Fibroblast of skin of scalp (primary cell): ENCODE measurements around the gene NBPF9. TPM values are rescaled to one million over a fixed set of nuclear protein-coding genes. Genes with fewer than 3 reads are reported as not detected.
"Not testable (repeated sequence)": the region's sequence is repeated elsewhere in the genome, so short reads cannot be mapped to it uniquely, and the experiment has no call there.

Experiments used
- DNase-seq: peaks from one replicate; pipeline ENCODE4 v3.0.0-alpha.2; 2013
- polyA plus RNA-seq, 2 experiments: library from polyadenylated mRNA; unstranded; fragments of 120-200 nt; gene quantifications; one replicate each; pipeline ENCODE4 v1.2.1, GENCODE V29; 2013; ENCODE audit not compliant: insufficient read length in 2 of 2

NBPF9 gene, protein sequence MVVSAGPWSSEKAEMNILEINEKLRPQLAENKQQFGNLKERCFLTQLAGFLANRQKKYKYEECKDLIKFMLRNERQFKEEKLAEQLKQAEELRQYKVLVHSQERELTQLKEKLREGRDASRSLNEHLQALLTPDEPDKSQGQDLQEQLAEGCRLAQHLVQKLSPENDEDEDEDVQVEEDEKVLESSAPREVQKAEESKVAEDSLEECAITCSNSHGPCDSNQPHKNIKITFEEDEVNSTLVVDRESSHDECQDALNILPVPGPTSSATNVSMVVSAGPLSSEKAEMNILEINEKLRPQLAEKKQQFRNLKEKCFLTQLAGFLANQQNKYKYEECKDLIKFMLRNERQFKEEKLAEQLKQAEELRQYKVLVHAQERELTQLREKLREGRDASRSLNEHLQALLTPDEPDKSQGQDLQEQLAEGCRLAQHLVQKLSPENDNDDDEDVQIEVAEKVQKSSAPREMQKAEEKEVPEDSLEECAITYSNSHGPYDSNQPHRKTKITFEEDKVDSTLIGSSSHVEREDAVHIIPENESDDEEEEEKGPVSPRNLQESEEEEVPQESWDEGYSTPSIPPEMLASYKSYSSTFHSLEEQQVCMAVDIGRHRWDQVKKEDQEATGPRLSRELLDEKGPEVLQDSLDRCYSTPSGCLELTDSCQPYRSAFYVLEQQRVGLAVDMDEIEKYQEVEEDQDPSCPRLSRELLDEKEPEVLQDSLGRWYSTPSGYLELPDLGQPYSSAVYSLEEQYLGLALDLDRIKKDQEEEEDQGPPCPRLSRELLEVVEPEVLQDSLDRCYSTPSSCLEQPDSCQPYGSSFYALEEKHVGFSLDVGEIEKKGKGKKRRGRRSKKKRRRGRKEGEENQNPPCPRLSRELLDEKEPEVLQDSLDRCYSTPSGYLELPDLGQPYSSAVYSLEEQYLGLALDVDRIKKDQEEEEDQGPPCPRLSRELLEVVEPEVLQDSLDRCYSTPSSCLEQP (N-terminal part only)
- 21.3 TPM for polyA plus RNA-seq (2013, experiment 1 of 2; ENCODE audit: insufficient read length)
- 21.3 TPM for polyA plus RNA-seq (2013, experiment 2 of 2; ENCODE audit: insufficient read length)

GRCh38 chr1:149103109-149104081 is at the start of gene NBPF9:
Gene NBPF9, minus strand, starts transcription at chr1:149103551. Its CDS starts 21,412 bp downstream, at chr1:149082139.
- DNase-seq = peak; percentile 27

- DNase-seq = peak; percentile 27
These were observed 46.6 kb upstream of the NBPF9 start for GRCh38 chr1:149149909-149150308.

DNA sequence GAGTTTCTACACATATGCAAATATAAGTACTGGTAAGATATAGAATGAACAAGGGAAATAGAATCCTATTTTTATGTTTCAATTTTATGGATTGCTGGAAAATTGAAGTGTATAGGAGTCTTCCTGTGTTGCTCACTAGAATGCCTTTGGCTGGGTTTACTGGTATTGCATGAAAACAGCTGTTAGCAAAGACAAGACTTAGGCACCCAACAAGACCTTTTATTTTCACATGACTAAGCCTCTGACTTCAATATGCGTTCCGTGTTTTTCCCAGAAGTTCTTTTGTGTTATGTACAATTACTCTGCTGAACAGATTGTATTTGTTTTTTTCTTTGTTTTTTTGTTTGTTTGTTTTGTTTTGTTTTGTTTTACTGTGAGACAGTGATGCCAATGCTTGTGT is 34.2 kb upstream of the NBPF9 start:
- not testable (repeated sequence) for DNase-seq

DNA sequence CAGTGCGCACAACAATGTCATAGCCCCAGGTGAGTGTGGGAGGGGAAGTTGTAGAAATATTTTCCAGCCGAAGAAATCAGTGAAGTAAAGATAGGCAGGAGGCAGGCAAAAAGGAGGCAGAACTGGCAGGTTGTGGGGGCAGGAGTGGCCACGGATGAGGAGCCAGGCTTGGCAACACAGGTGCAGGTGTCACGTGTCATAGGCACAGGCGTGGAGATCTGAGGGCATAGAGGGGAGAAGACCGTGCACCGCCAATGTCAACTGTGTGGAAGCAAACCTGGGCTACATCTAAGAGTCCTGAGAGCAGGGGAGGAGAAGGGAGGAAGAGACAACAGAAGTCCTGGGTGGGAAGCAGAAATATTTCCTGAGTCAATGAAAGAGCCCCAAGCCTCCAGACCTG is 27.6 kb upstream of the NBPF9 start:
- not testable (repeated sequence) for DNase-seq

- DNase-seq = not testable (repeated sequence)
These were observed 25.9 kb upstream of the NBPF9 start for GRCh38 chr1:149129245-149129644.

DNA sequence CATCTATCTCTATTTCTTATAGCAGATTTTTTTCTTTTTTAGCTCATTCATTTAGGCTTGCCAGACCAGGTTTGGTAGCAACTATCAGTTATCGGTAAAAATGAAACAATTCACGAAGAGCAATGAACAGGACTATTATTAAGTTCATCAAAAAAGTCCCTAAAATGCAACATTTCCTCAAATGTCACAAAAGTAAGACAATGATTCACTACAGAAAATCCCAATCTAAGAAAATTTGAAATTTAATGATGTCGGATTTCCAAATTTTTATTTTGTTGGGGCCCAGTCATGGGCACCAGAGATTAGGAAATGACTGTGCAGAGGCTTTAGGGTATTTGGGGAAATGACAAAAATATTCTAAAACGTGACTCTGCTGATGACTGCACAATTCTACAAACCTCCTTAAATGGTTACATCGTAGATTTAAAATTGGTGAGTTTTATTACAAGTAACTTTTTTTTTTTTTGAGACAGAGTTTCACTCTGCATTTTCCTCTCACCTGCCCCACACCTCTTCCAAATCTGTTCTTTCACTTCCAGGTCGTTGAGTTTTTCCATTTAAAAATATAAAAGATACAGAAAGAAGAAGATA is 23.3 kb upstream of the NBPF9 start:
- not testable (repeated sequence) for DNase-seq

DNA sequence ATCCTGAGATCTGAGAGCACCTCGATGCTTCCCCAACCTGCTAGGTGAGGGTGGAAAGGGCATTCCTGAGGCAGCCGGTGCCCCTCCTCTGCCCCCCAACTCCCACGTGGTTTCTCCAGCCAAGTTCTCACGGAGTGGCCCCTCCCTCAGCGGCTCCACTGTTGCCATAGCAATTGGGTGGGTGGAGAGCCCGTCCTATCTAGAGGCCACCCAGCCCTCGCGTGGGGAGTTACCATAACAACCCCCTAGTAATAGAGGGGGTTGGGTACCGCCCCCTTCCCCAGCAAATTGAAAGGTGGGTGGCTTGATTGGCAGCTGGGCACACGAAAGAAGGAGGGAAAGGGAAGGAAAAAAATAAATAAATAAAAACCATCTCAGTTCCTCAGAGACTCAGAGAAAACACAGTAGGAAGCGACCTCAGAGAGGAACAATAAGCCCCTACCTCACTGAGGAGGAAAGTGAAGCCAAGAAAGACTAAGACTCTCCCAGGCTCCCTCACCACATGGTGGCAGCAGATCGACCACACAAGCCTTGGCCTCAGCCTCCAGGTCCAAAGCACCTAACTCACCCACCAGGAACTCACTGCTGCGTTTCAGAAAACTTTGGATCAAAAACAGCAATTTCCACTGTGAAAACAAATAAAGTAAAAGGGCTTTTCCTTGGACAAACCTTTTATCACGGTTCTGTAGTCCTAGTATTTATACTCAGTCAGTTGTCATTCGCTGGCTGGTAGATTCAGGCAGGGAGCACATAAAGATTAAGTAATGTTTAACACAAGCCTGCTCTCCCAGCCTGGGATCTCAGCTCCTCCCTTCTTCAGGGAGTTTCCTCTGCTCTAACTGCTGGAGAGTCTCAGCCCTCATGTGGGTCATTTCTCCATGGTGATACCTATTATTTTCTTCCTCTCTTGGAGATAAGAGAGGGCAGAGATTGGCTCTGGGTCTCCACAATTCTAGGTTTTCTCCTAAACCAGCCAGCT is 20.9 kb upstream of the NBPF9 start:
- DNase-seq = peak; percentile 1

DNA sequence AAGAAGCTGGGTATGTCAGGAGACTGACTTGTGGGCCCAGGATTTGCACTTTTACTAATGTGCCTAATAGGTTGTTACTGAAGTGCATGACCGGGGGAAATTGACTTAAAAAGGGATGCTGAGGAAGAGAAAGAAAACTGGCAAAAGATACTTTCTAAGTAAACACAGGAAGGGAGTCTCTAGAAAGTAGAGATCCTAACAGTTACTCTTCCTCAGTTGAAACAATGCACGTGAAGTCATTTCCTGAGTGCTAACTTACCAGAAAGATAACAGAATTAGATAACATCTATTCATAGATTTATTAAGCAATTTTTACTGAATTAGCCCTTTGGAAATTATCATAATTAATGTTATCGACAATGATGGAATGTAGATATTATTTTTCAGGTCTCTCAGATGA is 9.5 kb upstream of the NBPF9 start:
- DNase-seq = not testable (repeated sequence)

DNA sequence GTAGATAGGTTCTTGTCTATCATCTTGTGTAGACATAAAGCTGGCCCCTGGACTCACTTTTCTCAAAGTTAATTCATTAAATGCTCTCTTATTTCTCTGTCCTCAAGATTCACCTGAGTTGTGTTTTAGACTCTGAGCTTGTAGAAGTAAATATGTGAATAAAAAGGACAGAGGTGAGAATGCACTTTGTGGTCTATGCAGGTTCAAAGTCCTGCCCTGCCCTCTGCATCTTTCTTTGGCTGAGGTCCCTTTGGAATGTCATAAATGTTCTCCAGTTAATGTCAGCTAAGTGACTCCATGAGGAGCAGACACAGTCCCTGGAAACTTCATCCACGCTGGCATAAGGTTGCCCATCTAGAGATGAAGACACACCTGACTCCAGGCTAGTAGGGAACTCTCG is 7.0 kb upstream of the NBPF9 start:
- DNase-seq = not testable (repeated sequence)

DNA sequence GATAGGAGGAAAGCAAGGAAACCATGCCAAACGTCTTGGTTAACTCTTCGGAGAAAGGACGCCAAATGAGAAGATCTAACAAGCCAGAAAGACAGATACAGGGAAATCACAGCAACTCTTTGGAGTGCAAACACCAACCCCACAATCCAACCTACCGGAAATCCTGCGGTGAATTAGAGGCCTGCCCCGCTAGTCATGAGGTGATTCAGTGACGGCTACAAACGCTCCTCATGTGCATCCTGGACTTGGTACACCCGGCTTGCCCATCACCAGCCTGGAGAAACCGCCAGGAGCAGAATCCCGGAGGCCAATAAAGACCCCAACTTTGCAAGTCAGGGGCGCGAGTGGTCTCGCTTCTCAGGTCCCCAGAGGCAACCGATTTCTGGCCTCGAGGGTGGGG is 777 bp downstream of the NBPF9 start:
- DNase-seq = not testable (repeated sequence)

- not testable (repeated sequence) for DNase-seq
These were observed 5.1 kb downstream of the NBPF9 start for GRCh38 chr1:149098276-149098675.

GRCh38 chr1:149093155-149093554 is 10.2 kb downstream of the NBPF9 start:
- not testable (repeated sequence) for DNase-seq

GRCh38 chr1:149075505-149076127 is 27.7 kb downstream of the NBPF9 start:
- not testable (repeated sequence) for DNase-seq

DNA sequence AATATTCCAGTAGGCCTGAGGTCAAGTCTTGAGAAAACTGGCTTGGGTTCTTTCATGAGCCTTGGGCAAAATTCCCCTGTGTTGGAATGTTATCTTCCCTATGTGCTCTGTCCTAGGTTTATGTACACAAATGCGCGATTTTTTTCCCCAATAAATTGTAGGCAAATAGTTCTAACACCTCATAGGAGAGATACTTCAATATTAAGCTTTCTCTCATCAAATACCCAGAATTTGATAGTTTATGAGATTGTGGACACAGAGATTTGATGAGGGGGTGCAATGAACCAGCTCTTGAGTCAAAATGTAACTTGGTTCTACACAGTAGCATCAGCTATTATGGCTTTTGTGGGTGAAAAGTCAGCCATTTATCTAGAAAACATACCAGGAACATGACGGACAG is 38.7 kb downstream of the NBPF9 start:
- not testable (repeated sequence) for DNase-seq

GRCh38 chr1:149043056-149043455 is 60.3 kb downstream of the NBPF9 start:
- not testable (repeated sequence) for DNase-seq

GRCh38 chr1:149033916-149034315 is 69.4 kb downstream of the NBPF9 start:
- DNase-seq = not testable (repeated sequence)

DNA sequence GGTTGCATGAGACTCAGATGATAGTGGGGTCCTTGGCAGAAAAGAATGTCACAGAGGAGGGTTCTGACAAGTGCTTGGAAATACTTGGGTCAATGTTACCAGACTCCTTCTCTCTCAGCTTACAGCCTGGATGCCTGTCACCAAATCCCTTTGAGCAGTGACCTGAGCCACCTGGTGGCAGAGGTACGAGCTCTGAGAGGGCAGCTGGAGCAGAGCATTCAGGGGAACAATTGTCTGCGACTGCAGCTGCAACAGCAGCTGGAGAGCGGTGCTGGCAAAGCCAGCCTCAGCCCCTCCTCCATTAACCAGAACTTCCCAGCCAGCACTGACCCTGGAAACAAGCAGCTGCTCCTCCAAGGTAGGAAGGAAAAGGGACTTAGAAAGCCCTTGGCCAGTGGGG is 79.0 kb downstream of the NBPF9 start:
- not testable (repeated sequence) for DNase-seq

GRCh38 chr1:149018577-149018976 is 84.8 kb downstream of the NBPF9 start:
- not testable (repeated sequence) for DNase-seq

GRCh38 chr1:149016626-149017025 is 86.7 kb downstream of the NBPF9 start:
- not testable (repeated sequence) for DNase-seq
